Uterus (tissue), 4 donors: ENCODE data around the gene CRIP1. TPM values are rescaled to one million over a fixed set of nuclear protein-coding genes. Genes with fewer than 3 reads are reported as not detected.

Source experiments
- DNase-seq, 2 donors: peaks; one replicate each; pipeline ENCODE4 v3.0.0-alpha.2; 2019 to 2020
- H3K27ac ChIP-seq, 2 donors: fragments of 200-600 bp; sonication (generic); 1 replicate in 1 of 2; 2 replicates in 1 of 2; pipeline ENCODE4 v1.5.1; 2016 to 2018
- H3K27me3 ChIP-seq, 2 donors: fragments of 200-600 bp; sonication (generic); one replicate each; pipeline ENCODE4 v1.5.1; 2018 to 2019; ENCODE audit warnings: control low read depth in 1 of 2
- H3K36me3 ChIP-seq, 2 donors: fragments of 200-600 bp; sonication (generic); one replicate each; pipeline ENCODE4 v1.5.1; 2019; ENCODE audit warnings: control low read depth in 1 of 2
- H3K4me1 ChIP-seq, 2 donors: fragments of 200-600 bp; sonication (generic); one replicate each; pipeline ENCODE4 v1.5.1; 2018 to 2019; ENCODE audit warnings: control low read depth in 1 of 2
- H3K4me3 ChIP-seq, 2 donors: fragments of 200-600 bp; sonication (generic); 1 replicate in 1 of 2; 2 replicates in 1 of 2; pipeline ENCODE4 v1.5.1; 2018 to 2019; ENCODE audit warnings: mild to moderate bottlenecking in 1 of 2
- H3K9me3 ChIP-seq, 2 donors: fragments of 200-600 bp; sonication (generic); one replicate each; pipeline ENCODE4 v1.5.1; 2019; ENCODE audit warnings: control low read depth in 1 of 2
- POLR2A ChIP-seq, 2 donors: fragments of 450-650 bp; IDR thresholded peaks; one replicate each; pipeline ENCODE4 v1.6.1; 2016; ENCODE audit warnings: antibody characterized with exemption in 2 of 2, mild to moderate bottlenecking in 1 of 2, moderate library complexity in 1 of 2
- intact Hi-C: fragments of 100-400 bp; cut with DNase I; formaldehyde crosslinking; loops from one replicate; pipeline ENCODE4 v1.15.1; 2023; ENCODE audit warnings: low total_unique reads
- total RNA-seq, 4 donors: library from RNA; depleted of rRNA in 3 of 4; stranded (reverse); fragments of >200 nt in 3 of 4; gene quantifications; one replicate each; pipeline versions ENCODE4 v1.1.0 to v1.2.4, GENCODE V29; 2014 to 2023
- TF ChIP-seq, protein P1 (sequence below), 4 experiments: fragments of 200-600 bp in 2 of 4; fragments of 450-650 bp in 2 of 4; sonication (generic) in 2 of 4; IDR thresholded peaks; one replicate each; pipeline ENCODE4 v1.5.1; 2016 to 2019; ENCODE audit warnings: antibody characterized with exemption in 4 of 4, mild to moderate bottlenecking in 2 of 4, moderate library complexity in 1 of 4
- donor health status: DM: yes; HTN: yes; CAD: no.

CRIP1 gene
- total RNA-seq, 4 donors from 2014 or later, result 0.51 to 64.7 (median 34.4) TPM

DNA sequence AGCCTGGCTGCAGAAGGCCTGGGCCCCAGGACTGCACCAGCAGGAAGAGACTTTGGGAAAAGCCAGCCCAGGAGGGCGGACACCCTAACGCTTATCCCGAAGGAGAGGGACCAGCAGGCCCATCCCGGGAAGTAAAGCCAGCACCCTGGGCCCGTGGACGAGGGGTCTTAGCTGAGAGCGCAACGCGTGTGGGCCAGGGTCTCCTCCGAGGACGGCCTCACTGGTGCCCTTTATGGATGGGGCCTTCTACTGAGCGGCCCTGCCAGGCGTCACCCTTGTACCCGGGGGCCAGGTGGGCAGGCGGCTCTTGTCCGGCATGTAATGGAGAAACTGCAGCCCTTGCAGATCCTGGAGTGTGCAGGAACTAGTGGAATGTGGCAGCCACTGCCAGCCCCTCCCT, 18.4 kb downstream of the CRIP1 start:
- TF ChIP-seq, protein P1, sequence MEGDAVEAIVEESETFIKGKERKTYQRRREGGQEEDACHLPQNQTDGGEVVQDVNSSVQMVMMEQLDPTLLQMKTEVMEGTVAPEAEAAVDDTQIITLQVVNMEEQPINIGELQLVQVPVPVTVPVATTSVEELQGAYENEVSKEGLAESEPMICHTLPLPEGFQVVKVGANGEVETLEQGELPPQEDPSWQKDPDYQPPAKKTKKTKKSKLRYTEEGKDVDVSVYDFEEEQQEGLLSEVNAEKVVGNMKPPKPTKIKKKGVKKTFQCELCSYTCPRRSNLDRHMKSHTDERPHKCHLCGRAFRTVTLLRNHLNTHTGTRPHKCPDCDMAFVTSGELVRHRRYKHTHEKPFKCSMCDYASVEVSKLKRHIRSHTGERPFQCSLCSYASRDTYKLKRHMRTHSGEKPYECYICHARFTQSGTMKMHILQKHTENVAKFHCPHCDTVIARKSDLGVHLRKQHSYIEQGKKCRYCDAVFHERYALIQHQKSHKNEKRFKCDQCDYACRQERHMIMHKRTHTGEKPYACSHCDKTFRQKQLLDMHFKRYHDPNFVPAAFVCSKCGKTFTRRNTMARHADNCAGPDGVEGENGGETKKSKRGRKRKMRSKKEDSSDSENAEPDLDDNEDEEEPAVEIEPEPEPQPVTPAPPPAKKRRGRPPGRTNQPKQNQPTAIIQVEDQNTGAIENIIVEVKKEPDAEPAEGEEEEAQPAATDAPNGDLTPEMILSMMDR (IDR thresholded peaks at IDR 0.05), result no peak
- TF ChIP-seq POLR2A (IDR thresholded peaks at IDR 0.05), result no peak
- no peak overlapping the region for H3K27ac ChIP-seq
- H3K27me3 ChIP-seq, result no peaks in the 10 kb centered on the region
- no peaks in the 10 kb centered on the region for H3K4me1 ChIP-seq
- H3K36me3 ChIP-seq, result no peaks in the 10 kb centered on the region
- no peaks in the 10 kb centered on the region for H3K9me3 ChIP-seq
- no peak for DNase-seq
- intact Hi-C loops, result no loop called here
- no peak overlapping the region for H3K4me3 ChIP-seq

DNA sequence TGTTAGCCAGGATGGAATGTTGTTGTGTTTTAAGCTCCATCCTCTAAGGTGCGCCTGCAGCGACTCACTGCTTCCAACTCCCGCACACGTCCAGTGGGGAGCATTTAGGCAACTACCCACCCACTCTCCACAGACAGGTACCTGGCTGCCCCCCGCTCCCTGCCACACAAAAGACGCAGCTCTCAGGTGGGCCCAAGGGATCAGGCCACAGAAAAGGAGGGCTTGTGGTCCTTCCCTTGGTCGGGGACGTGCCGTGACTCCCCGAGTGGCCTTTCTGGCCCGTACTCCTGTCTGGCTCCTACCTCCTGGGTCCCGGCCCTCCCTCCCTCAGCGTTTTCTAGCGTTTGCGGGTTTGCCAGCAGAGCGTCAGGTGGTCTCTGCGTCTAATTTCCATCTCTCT, 20.6 kb downstream of the CRIP1 start:
- Histone ChIP-seq H3K36me3 (no peaks in the 10 kb centered on the region), H3K4me1 (no peaks in the 10 kb centered on the region), H3K27me3 (peaks cover 0 to 3% of the 10 kb centered on the region in 2 donors), H3K4me3 (no peak overlapping the region), H3K9me3 (no peaks in the 10 kb centered on the region), H3K27ac (no peak overlapping the region)
- TF ChIP-seq, protein P1 (IDR thresholded peaks at IDR 0.05), result no peak
- TF ChIP-seq POLR2A (IDR thresholded peaks at IDR 0.05), result no peak
- intact Hi-C loops, result no loop called here
- DNase-seq, result no peak

DNA sequence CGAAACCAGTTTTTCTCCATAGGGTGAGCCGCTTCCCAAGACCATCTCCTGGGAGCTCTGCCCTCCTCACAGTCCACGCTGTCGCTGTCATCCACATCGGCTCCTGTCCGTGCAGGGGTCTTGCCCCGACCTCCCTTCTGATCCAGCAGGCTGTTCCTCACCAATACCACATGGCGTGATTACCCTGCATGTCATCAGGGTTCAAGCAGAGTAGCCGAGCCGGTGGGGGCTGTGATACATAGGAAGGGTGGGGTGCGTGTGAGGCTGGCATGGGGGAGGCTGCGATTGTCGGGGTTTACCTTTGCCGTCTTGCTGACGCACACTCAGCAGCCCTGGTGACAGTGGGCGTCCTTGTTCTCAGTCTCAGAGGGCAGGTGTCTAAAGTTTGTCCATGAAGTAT, 21.4 kb downstream of the CRIP1 start:
- Histone ChIP-seq H3K4me1 (no peaks in the 10 kb centered on the region), H3K27me3 (peaks cover 0 to 6% of the 10 kb centered on the region in 2 donors), H3K4me3 (no peak overlapping the region), H3K27ac (no peak overlapping the region), H3K9me3 (no peaks in the 10 kb centered on the region), H3K36me3 (no peaks in the 10 kb centered on the region)
- TF ChIP-seq, protein P1 (IDR thresholded peaks at IDR 0.05), result no peak
- TF ChIP-seq POLR2A (IDR thresholded peaks at IDR 0.05), result no peak
- DNase-seq, result no peak
- intact Hi-C loops, result no loop called here

DNA sequence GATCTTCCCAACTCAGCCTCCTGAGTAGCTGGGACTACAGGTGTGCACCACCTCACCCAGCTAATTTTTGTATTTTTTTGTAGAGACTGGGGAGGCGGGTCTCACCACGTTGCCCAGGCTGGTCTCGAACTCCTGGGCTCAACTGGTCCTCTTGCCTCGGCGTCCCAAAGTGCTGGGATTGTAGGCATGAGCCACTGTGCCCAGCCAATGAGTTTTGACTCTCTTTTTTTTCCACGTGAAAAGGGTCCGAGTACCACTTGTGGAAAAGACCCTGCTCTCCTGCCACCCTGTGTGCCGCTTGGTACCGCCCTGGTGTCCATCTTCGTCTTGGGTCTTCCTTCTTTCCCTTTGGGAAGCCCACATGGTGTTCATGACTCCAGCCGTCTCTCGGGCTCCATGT, 21.9 kb downstream of the CRIP1 start:
- H3K9me3 ChIP-seq, result no peaks in the 10 kb centered on the region
- intact Hi-C loops, result no loop called here
- no peaks in the 10 kb centered on the region for H3K4me1 ChIP-seq
- no peaks in the 10 kb centered on the region for H3K36me3 ChIP-seq
- no peak for TF ChIP-seq POLR2A (IDR thresholded peaks at IDR 0.05)
- no peak overlapping the region for H3K27ac ChIP-seq
- no peak for DNase-seq
- peaks cover 0 to 6% of the 10 kb centered on the region in 2 donors for H3K27me3 ChIP-seq
- H3K4me3 ChIP-seq, result no peak overlapping the region

DNA sequence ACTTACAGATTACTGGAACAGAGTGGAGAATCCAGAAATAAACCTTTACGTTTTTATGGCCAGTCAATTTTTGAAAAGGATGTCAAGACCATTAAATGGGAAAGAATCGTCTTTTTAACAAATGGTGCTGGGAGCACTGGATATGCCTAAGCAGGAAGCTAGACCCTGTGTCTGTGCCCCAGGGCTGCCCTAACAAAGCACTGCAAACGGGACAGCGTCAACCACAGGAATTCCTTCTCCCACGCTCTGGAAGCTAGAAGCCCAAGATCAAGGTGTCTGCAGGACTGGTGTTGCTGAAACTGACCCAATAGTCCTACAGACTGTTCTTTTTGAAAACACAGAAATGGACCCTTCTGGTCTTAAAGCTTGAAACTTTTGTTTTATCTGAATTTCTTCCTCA, 30.4 kb downstream of the CRIP1 start:
- no peak for DNase-seq
- TF ChIP-seq POLR2A (IDR thresholded peaks at IDR 0.05), result no peak
- TF ChIP-seq, protein P1 (IDR thresholded peaks at IDR 0.05), result no peak
- Histone ChIP-seq H3K9me3 (no peaks in the 10 kb centered on the region), H3K4me3 (no peak overlapping the region), H3K4me1 (no peaks in the 10 kb centered on the region), H3K36me3 (no peaks in the 10 kb centered on the region), H3K27ac (no peak overlapping the region), H3K27me3 (peaks cover 0 to 5% of the 10 kb centered on the region in 2 donors)
- intact Hi-C loops, result no loop called here
